Middle frontal gyrus (tissue), 1 donor: ENCODE data around the gene SH2D3C.

Source experiments
- DNase-seq: peaks from one replicate; pipeline ENCODE4 v3.0.0-alpha.2; 2015; ENCODE audit warnings: low spot score; ENCODE audit errors: extremely low spot score

Gene SH2D3C

DNA sequence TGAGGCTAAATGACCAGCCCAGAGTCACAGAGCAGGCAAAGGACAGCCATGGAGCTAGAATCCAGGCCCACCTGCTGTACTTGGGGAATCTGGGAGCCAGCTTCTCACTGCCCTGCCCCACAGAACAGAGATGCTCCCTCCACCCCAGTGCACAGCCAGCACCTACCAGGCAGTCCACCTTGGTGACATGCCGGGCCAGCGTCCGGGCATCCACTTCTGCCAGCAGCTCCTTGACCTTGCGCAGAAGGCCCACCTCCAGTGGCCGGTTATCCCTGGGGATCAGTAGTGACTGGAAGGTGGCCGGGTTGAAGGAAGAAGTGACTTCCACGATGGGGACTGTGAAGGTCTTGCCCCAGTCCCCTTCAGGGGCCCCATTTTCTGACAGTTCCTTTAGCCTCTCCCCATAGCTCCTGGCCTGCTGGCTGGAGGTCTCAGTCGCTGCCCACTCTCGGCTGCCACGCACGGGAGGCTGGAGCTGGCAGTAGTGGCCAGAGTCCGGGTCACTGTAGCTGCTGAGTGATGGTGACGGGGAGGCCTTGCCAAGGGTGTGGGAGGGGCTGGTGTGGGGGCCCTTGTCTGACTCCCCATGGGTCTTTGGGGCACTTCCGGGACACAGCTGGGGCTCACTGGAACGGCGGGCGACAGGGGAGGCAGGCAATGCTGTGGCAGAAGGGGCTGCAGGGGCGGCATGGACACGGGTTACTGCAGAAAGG, 33.9 kb downstream of the SH2D3C start:
- DNase-seq: no peak

DNA sequence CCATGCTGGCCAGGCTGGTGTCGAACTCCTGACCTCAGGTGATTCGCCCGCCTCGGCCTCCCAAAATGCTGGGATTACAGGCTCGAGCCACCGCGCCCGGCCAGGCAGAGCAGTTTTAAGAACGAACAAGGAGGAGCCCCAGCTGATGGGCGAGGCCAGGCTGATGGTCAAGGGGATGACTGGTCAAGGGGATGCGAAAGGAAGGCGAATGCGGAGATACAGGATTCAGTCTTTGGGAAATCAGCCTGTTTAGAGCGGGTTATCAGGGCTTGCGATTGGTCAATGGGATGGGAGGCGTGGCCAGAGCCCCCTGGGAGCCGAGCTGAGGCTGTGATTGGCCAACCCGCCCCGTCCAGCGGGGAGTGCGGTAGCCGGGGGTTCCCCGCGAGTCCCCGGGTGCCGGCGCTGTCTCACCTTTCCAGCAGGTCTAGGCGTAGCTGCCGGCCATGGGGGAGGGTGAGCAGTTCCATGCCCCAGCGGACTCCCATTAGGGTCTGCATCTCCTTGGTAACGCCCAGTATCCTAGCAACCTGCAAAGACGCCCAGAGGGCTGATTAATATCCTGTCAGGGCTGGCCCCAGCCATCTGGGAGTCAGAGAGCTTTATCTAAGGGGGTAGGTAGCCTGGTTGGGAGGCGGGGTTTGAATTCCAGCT, 35.9 kb downstream of the SH2D3C start:
- no peak for DNase-seq

GRCh38 chr9:127741831-127742434, 36.5 kb downstream of the SH2D3C start:
- DNase-seq: peak; percentile 42

- no peak for DNase-seq
Measured at GRCh38 chr9:127739614-127740330, 38.7 kb downstream of the SH2D3C start.

- no peak for DNase-seq
Measured at GRCh38 chr9:127738666-127739065, 39.8 kb downstream of the SH2D3C start.

GRCh38 chr9:127735530-127736185, 42.8 kb downstream of the SH2D3C start:
- DNase-seq: no peak

GRCh38 chr9:127734747-127735529, 43.5 kb downstream of the SH2D3C start, which contains the start of gene TOR2A:
Gene TOR2A, minus strand, starts transcription at chr9:127735294. Its CDS starts 24 bp downstream, at chr9:127735270.
- DNase-seq: peak; percentile 96

GRCh38 chr9:127734247-127734746, 44.2 kb downstream of the SH2D3C start:
- no peak for DNase-seq

DNA sequence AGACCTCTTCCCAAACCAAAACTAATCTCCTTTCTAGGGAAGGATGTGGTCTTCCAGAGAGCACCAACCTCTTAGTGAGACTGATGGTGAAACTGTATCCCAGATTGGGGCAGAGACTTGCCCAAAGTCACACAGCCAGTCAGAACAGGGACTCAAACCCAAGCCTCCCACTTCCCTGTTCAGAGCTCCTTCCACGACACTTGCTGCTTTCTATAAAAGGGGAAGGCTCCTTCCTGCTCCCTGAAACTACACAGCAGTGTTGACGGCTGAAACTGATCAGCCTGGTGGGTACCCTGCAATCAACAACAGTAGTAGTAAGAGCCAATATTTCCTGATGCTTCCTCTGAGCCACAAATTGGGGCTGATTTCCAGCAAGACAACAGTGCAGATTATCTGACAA, 44.9 kb downstream of the SH2D3C start:
- no peak for DNase-seq

DNA sequence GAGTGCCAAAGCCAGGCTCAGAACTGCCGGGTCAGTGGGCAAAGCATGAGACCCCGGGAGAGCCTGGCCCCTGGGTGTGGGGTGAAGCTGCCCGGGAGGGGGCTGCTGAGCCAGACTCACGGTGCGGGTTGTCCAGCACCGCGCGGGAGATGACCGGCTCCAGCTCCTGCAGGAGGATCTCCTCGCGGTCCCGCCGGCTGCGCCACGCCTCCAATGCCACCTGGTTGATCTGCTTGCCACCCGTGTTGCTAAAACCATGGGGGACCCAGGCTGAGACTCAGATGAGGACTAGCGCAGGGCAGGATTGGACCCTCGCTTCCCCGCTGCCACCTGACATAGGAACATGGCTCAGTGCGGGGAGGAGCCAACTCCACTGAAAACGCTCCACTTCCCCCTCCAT, 46.0 kb downstream of the SH2D3C start:
- no peak for DNase-seq

- DNase-seq: no peak
Measured at GRCh38 chr9:127731938-127732337, 46.5 kb downstream of the SH2D3C start.

GRCh38 chr9:127730799-127731410, 47.6 kb downstream of the SH2D3C start:
- DNase-seq: no peak

- DNase-seq: no peak
Measured at GRCh38 chr9:127730262-127730661, 48.2 kb downstream of the SH2D3C start.

DNA sequence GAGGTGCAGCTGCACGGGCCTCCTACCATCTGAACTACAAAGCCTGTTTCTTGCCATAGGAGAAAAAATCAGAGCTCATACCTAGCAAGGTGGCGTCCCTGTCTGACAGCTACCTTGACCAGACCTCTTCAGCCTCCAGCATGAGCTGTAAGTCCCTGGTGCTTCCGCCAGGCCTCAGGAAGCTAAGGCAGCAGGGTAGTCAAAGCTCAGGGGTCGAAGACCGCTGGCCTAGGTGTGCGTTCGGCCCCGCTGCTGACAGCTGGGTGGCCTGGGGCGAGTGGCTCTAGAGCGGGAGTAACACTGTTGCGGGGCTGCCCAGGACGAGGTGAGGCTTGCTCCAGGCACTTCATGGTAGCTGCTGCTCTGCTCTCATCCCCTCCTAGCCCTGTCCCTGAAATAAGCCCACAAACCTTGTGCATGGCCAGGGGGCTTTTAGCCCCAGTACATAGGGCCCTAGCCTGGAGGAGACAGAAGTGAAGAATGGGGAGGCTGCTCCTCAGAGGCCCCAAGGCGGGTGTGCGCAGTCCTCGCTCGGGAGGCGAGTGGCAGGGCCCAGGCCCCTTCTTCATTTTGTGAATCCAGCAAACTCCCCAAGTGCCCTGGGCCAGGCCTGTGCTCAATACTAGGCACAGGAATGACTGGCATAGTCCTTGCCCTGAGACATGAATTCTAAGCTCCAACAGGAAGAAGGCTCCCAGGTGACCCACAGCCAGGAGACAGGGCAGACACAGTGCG, 48.8 kb downstream of the SH2D3C start:
- no peak for DNase-seq

DNA sequence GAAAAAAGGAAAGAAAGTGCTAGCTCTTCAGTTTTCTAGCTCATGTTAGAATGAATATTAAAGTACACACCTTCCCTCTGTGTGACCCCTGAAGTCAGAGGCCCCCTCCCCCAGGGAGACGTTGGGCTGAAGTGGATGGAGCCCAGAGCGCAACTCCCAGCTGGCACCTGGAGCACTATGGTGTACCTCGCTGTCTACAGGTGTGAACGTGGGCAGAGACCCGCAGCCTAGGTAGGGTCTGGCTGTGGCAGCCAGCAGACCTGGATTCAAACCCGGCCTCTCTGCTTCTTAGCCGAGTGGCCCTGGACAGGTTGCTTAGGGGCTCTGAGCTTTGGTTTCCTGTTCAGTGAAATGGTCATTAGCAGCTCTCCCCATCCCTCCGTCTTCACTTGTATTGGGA, 49.7 kb downstream of the SH2D3C start:
- DNase-seq: no peak

DNA sequence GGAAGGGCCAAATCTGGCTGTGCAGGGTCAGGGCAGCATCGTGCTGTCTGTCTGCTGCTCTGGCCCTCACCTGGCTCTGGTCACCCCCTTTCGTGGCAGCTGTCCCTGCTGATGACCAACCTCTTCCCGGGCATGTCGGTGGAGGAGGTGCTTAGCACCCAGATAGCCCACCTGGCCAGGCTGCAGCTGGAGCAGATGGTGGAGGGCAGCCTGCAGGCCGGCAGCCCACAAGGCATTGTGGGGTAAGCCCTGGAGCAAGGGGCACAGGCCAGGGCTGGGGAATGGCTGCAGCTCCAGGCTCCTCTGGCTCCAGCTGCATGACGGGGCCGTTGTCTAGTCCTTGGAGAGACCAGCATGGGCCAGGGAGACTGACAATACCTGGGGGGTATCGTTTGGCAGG, 51.6 kb downstream of the SH2D3C start:
- DNase-seq: no peak

GRCh38 chr9:127724012-127724411, 54.5 kb downstream of the SH2D3C start:
- DNase-seq: no peak

- no peak for DNase-seq
Measured at GRCh38 chr9:127723444-127723843, 55.0 kb downstream of the SH2D3C start.

GRCh38 chr9:127723013-127723412, 55.5 kb downstream of the SH2D3C start:
- no peak for DNase-seq
